ENCODE results near the gene NPAS4. TPM values are rescaled to one million over a fixed set of nuclear protein-coding genes. Genes with fewer than 3 reads are reported as not detected.

The NPAS4 gene
- total RNA-seq, 2 experiments from 2014 or later: 0.12 TPM; not detected in 1

DNA sequence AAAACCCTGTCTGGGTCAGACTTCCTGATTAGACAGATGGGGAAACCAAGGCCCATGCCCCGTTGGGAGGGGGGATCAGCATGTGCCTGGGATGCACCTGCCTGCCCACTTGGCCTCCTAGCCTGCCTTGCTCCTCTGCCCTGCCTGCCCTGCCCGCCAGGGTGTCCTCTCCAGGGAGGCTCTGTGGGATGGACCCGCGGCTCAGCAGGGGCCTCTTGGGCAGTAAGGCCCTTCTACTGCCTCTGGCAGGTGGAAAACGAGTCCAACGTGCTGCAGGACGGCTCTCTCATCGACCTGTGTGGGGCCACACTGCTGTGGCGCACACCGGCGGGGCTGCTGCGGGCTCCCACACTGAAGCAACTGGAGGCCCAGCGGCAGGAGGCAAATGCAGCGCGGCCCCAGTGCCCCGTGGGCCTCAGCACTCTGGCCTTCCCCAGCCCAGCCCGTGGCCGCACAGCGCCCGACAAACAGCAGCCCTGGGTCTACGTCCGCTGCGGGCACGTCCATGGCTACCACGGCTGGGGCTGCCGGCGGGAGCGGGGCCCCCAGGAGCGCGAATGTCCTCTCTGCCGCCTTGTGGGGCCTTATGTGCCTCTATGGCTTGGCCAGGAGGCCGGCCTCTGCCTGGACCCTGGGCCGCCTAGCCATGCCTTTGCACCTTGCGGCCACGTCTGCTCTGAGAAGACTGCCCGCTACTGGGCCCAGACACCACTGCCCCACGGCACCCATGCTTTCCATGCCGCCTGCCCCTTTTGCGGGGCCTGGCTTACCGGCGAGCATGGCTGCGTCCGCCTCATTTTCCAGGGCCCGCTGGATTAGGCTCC is 54.7 kb downstream of the NPAS4 start:
- no peaks in the 10 kb centered on the region for H3K27me3 Mint-ChIP-seq
- no peak overlapping the region for H3K4me3 Mint-ChIP-seq
- H3K4me1 Mint-ChIP-seq: peaks cover 13% of the 10 kb centered on the region
- no peaks in the 10 kb centered on the region for H3K36me3 Mint-ChIP-seq
- ATAC-seq: no peak
- H3K9me3 Mint-ChIP-seq (ENCODE audit: low read depth): no peaks in the 10 kb centered on the region
- no peak for DNase-seq
- CTCF ChIA-PET: no interaction called here
- H3K27ac Mint-ChIP-seq: no peak overlapping the region

Other genes with a start within 250 kb of the NPAS4 start
- 10 to 100 TPM; 44.5 to 56.5 TPM for gene KLC2, start 163.3 kb upstream of the NPAS4 start, total RNA-seq
- 100 to 1,000 TPM; 146 to 155 TPM for gene RAB1B, start 152.4 kb upstream of the NPAS4 start, total RNA-seq
- gene CNIH2, start 142.9 kb upstream of the NPAS4 start, total RNA-seq: 1 to 10 TPM; 1.1 to 1.2 TPM
- 10 to 100 TPM; 56.5 to 73.9 TPM for gene YIF1A, start 131.9 kb upstream of the NPAS4 start, total RNA-seq
- gene TMEM151A, start 129.1 kb upstream of the NPAS4 start, total RNA-seq: not detected
- 10 to 100 TPM; 16.8 to 35.5 TPM for gene CD248, start 104.0 kb upstream of the NPAS4 start, total RNA-seq
- gene RIN1, start 84.6 kb upstream of the NPAS4 start, total RNA-seq: 1 to 10 TPM in 1 of 2 experiments, under 1 TPM in 1; 0.68 to 2.5 TPM
- gene BRMS1, start 75.9 kb upstream of the NPAS4 start, total RNA-seq: 10 to 100 TPM; 55.3 to 56.8 TPM
- gene B4GAT1, start 73.4 kb upstream of the NPAS4 start, total RNA-seq: 1 to 10 TPM; 7.9 to 8.7 TPM
- 10 to 100 TPM in 1 of 2 experiments, 1 to 10 TPM in 1; 7.6 to 10.1 TPM for gene SLC29A2, start 49.3 kb upstream of the NPAS4 start, total RNA-seq
- gene MRPL11, start 17.8 kb downstream of the NPAS4 start, total RNA-seq: 10 to 100 TPM; 75.5 to 91.3 TPM
- 1 to 10 TPM; 4.1 to 5.7 TPM for gene PELI3, start 45.9 kb downstream of the NPAS4 start, total RNA-seq
- 10 to 100 TPM; 54.2 to 79.6 TPM for gene DPP3, start 59.4 kb downstream of the NPAS4 start, total RNA-seq
- gene BBS1, start 89.6 kb downstream of the NPAS4 start, total RNA-seq: 10 to 100 TPM; 12.6 to 12.9 TPM
- 10 to 100 TPM; 18.7 to 19.8 TPM for gene ZDHHC24, start 125.0 kb downstream of the NPAS4 start, total RNA-seq
- under 1 TPM in 1 of 2 experiments, not detected in 1; 0.40 TPM for gene ACTN3, start 125.9 kb downstream of the NPAS4 start, total RNA-seq
- 1 to 10 TPM; 2.8 to 4.1 TPM for gene CTSF, start 147.6 kb downstream of the NPAS4 start, total RNA-seq
- gene CCDC87, start 172.0 kb downstream of the NPAS4 start, total RNA-seq: under 1 TPM in 1 of 2 experiments, not detected in 1; 0.12 TPM
- gene CCS, start 172.2 kb downstream of the NPAS4 start, total RNA-seq: 10 to 100 TPM; 30.1 to 38.0 TPM
- gene RBM14, start 195.6 kb downstream of the NPAS4 start, total RNA-seq: 100 to 1,000 TPM; 152 to 176 TPM
- 100 to 1,000 TPM; 111 to 119 TPM for gene RBM4, start 217.7 kb downstream of the NPAS4 start, total RNA-seq

Data from activated CD8-positive, alpha-beta memory T cell treated with anti-CD3 and anti-CD28 coated beads, Interleukin-2, amount 10 ng/mL, durations not matched to agents 7 days and 5 days (primary cell).